GM18507 (cell line): ENCODE data around the gene ADAD2.

Source experiments
- DNase-seq: peaks from one replicate; pipeline ENCODE4 v3.0.0; 2011; ENCODE audit warnings: low read depth; ENCODE audit not compliant: insufficient read length; ENCODE audit errors: extremely low spot score
- FAIRE-seq: peaks from 2 replicates; lab custom pipeline; 2011; peaks lifted over from hg19 to GRCh38; lab: Jason Lieb, UNC

ADAD2 gene

GRCh38 chr16:84190731-84191388 lies at the start of gene ADAD2:
TSS of gene ADAD2 (plus strand) at chr16:84191157. CDS start at chr16:84191231, 74 bp downstream.
- DNase-seq, result no peak
- FAIRE-seq, result no peak

- no peak for DNase-seq
- no peak for FAIRE-seq
These were observed 47.9 kb upstream of the ADAD2 start for GRCh38 chr16:84143081-84143480.

- no peak for FAIRE-seq
- no peak for DNase-seq
These were observed 47.2 kb upstream of the ADAD2 start for GRCh38 chr16:84143784-84144199.

- DNase-seq (peak; percentile 17), FAIRE-seq (peak; percentile 18)
These were observed 46.6 kb upstream of the ADAD2 start for GRCh38 chr16:84144209-84144858.

GRCh38 chr16:84144859-84145639 lies 45.9 kb upstream of the ADAD2 start, which contains the start of the genes DNAAF1 and HSDL1:
TSS of gene DNAAF1 (plus strand) at chr16:84145308. CDS start at chr16:84145441, 133 bp downstream.
TSS of gene HSDL1 (minus strand) at chr16:84145177. CDS start at chr16:84131321, 13,856 bp downstream.
- DNase-seq (peak; percentile 97), FAIRE-seq (peak; percentile 83)

- no peak for FAIRE-seq
- no peak for DNase-seq
These were observed 40.0 kb upstream of the ADAD2 start for GRCh38 chr16:84150926-84151325.

GRCh38 chr16:84153660-84154214 lies 37.2 kb upstream of the ADAD2 start:
- DNase-seq (no peak), FAIRE-seq (no peak)

- FAIRE-seq (no peak), DNase-seq (no peak)
These were observed 35.7 kb upstream of the ADAD2 start for GRCh38 chr16:84155226-84155625.

GRCh38 chr16:84155771-84156170 lies 35.2 kb upstream of the ADAD2 start:
- no peak for DNase-seq
- no peak for FAIRE-seq

- DNase-seq (no peak), FAIRE-seq (no peak)
These were observed 34.6 kb upstream of the ADAD2 start for GRCh38 chr16:84156342-84156784.

- no peak for FAIRE-seq
- no peak for DNase-seq
These were observed 31.9 kb upstream of the ADAD2 start for GRCh38 chr16:84159007-84159406.

GRCh38 chr16:84159800-84160199 lies 31.2 kb upstream of the ADAD2 start:
- no peak for FAIRE-seq
- DNase-seq, result no peak

- FAIRE-seq (no peak), DNase-seq (no peak)
These were observed 29.9 kb upstream of the ADAD2 start for GRCh38 chr16:84161037-84161436.

GRCh38 chr16:84161801-84162200 lies 29.2 kb upstream of the ADAD2 start:
- FAIRE-seq (no peak), DNase-seq (no peak)

- no peak for DNase-seq
- FAIRE-seq, result no peak
These were observed 25.2 kb upstream of the ADAD2 start for GRCh38 chr16:84165746-84166145.

GRCh38 chr16:84166796-84167695 lies 23.9 kb upstream of the ADAD2 start:
- DNase-seq, result no peak
- no peak for FAIRE-seq

GRCh38 chr16:84169765-84170310 lies 21.1 kb upstream of the ADAD2 start:
- DNase-seq, result no peak
- no peak for FAIRE-seq

GRCh38 chr16:84174396-84174795 lies 16.6 kb upstream of the ADAD2 start:
- no peak for FAIRE-seq
- DNase-seq, result no peak
